HepG2 (cell line): Measurements from ENCODE around the gene CCT7. TPM values are rescaled to one million over a fixed set of nuclear protein-coding genes. Genes with fewer than 3 reads are reported as not detected.

Experiments
- BCL6 ChIP-seq: IDR thresholded peaks from 2 replicates; pipeline ENCODE4 v1.6.1; 2016; ENCODE audit warnings: missing genetic modification reagents, missing compliant biosample characterization
- FOXM1 ChIP-seq: sonication (generic); formaldehyde crosslinking; IDR thresholded peaks from 2 replicates; pipeline ENCODE4 v1.5.0; 2020; ENCODE audit warnings: missing genetic modification reagents
- HOXA3 ChIP-seq: sonication (generic); formaldehyde crosslinking; IDR thresholded peaks from 2 replicates; pipeline ENCODE4 v1.5.0; 2020; ENCODE audit warnings: missing genetic modification reagents
- KLF13 ChIP-seq: sonication (generic); formaldehyde crosslinking; IDR thresholded peaks from 2 replicates; pipeline ENCODE4 v1.4.0; 2020; ENCODE audit warnings: mild to moderate bottlenecking, missing genetic modification reagents
- MTA3 ChIP-seq: sonication (generic); formaldehyde crosslinking; IDR thresholded peaks from 2 replicates; pipeline ENCODE4 v1.4.0; 2020; ENCODE audit warnings: missing genetic modification reagents
- NFE2L1 ChIP-seq: sonication (generic); formaldehyde crosslinking; IDR thresholded peaks from 2 replicates; pipeline ENCODE4 v1.4.0; 2020; ENCODE audit warnings: missing genetic modification reagents, mild to moderate bottlenecking, borderline replicate concordance
- PAX8 ChIP-seq: sonication (generic); formaldehyde crosslinking; IDR thresholded peaks from 2 replicates; pipeline ENCODE4 v1.8.0; 2022; ENCODE audit warnings: mild to moderate bottlenecking, missing genetic modification reagents, borderline replicate concordance
- PCBP2 ChIP-seq: fragments of 200-400 bp; formaldehyde crosslinking; optimal IDR thresholded peaks from 2 replicates; pipeline ENCODE3; 2018; ENCODE audit warnings: low read length, low read depth; ENCODE audit not compliant: poor library complexity, severe bottlenecking
- SIN3A ChIP-seq: IDR thresholded peaks from 2 replicates; pipeline ENCODE4 v1.6.1; 2011; ENCODE audit warnings: low read depth, mild to moderate bottlenecking, control low read depth, low read length, borderline replicate concordance
- SSRP1 ChIP-seq: IDR thresholded peaks from 2 replicates; pipeline ENCODE4 v1.6.1; 2016; ENCODE audit warnings: control low read depth
- TP53 ChIP-seq: sonication (generic); formaldehyde crosslinking; conservative IDR thresholded peaks from 2 replicates; pipeline ENCODE4 v1.4.0; 2020; ENCODE audit warnings: missing genetic modification reagents
- U2AF1 ChIP-seq: fragments of 200-400 bp; formaldehyde crosslinking; optimal IDR thresholded peaks from 2 replicates; pipeline ENCODE3; 2017; ENCODE audit warnings: mild to moderate bottlenecking, low read depth, low read length
- ZBTB3 ChIP-seq: sonication (generic); formaldehyde crosslinking; IDR thresholded peaks from 2 replicates; pipeline ENCODE4 v1.4.0; 2020; ENCODE audit warnings: low read depth, mild to moderate bottlenecking, moderate library complexity, missing genetic modification reagents, borderline replicate concordance
- ZNF264 ChIP-seq: sonication (generic); formaldehyde crosslinking; IDR thresholded peaks from 2 replicates; pipeline ENCODE4 v1.4.0; 2020; ENCODE audit warnings: missing genetic modification reagents
- ZNF329 ChIP-seq: sonication (generic); formaldehyde crosslinking; IDR thresholded peaks from 2 replicates; pipeline ENCODE4 v1.9.0; 2021; ENCODE audit warnings: low read depth, mild to moderate bottlenecking, missing genetic modification reagents
- ZNF414 ChIP-seq: sonication (generic); formaldehyde crosslinking; IDR thresholded peaks from 2 replicates; pipeline ENCODE4 v1.5.0; 2020; ENCODE audit warnings: missing genetic modification reagents
- ZNF460 ChIP-seq: sonication (generic); formaldehyde crosslinking; IDR thresholded peaks from 2 replicates; pipeline ENCODE4 v1.5.1; 2020; ENCODE audit warnings: missing genetic modification reagents, mild to moderate bottlenecking, borderline replicate concordance
- ZNF562 ChIP-seq: sonication (generic); formaldehyde crosslinking; IDR thresholded peaks from 2 replicates; pipeline ENCODE4 v1.8.0; 2022; ENCODE audit warnings: missing genetic modification reagents, borderline replicate concordance
- ZNF720 ChIP-seq: sonication (generic); formaldehyde crosslinking; IDR thresholded peaks from 2 replicates; pipeline ENCODE4 v1.4.0; 2020; ENCODE audit warnings: missing genetic modification reagents
- polyA plus RNA-seq, 8 experiments: library from polyadenylated mRNA; depleted of rRNA in 3 of 8; stranded (reverse) in 7 of 8; unstranded in 1 of 8; fragments of >200 nt; fragmentation: Illumina TruSeq in 4 of 8; extraction: Trizol in 4 of 8; gene quantifications; 2 replicates each; pipeline versions ENCODE4 v1.2.1 to v1.2.3, GENCODE V29; 2011 to 2016; ENCODE audit warnings: low read depth in 4 of 8, missing spikeins in 1 of 8, mixed read lengths in 1 of 8; ENCODE audit not compliant: insufficient read depth in 1 of 8
- total RNA-seq, 5 experiments: library from RNA; depleted of rRNA; stranded (reverse); fragments of >200 nt; fragmentation: Illumina TruSeq; extraction: Trizol; gene quantifications; 2 replicates each; pipeline ENCODE4 v1.2.3, GENCODE V29; 2016; ENCODE audit warnings: low read depth in 1 of 5
- TF ChIP-seq, protein P1 (sequence below): sonication (generic); formaldehyde crosslinking; IDR thresholded peaks from 2 replicates; pipeline ENCODE4 v1.8.0; 2022; ENCODE audit warnings: mild to moderate bottlenecking, missing genetic modification reagents
- TF ChIP-seq, protein P2 (sequence below): sonication (generic); IDR thresholded peaks from 2 replicates; pipeline ENCODE4 v1.6.1; 2016; ENCODE audit warnings: low read depth, borderline replicate concordance
- TF ChIP-seq, protein P3 (sequence below): sonication (generic); formaldehyde crosslinking; IDR thresholded peaks from 2 replicates; pipeline ENCODE4 v1.4.0; 2020; ENCODE audit warnings: missing genetic modification reagents

Gene CCT7
- total and polyA plus RNA-seq, 2 of the 13 experiments (the other 11 are each of a cell fraction or from before 2014, with no cell fraction given): 347 to 517 TPM

DNA sequence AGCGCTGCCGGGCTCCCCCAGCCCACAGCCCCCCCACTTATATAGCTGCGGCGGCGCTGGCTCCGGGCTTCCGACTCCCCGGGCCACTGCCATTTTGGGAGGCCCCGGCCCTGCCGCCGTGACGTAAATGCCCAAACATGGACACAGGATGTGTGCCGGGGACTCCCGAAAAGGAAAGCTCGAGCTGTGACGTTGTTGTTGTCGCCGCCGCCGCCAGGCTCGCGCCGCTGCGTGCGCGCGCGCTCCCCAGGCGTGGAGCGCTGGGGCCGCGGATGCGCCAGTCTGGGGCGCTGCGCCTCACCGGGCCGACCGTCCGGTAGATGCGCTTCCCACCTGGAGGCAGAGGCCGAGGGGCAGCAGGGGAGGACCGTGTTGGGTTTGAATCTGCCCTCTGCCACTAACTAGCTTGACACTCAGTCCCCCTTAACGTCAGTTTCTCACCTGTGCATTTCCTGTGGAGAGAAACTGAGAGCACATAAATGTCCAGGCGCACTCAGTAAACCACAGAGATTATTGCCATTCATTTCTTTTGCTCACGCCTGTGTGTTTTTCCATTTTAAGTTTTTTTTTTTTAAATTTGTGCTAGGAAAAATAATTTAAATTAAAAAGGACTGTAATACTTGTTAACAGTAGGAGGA lies 59.5 kb downstream of the CCT7 start, which contains the start of gene EGR4 (continued):
- TF ChIP-seq ZNF264 (CRISPR knock-in tag) (no peak), ZNF460 (CRISPR knock-in tag) (no peak), BCL6 (CRISPR knock-in tag) (no peak), FOXM1 (CRISPR knock-in tag) (no peak), PCBP2 (no peak), TP53 (CRISPR knock-in tag) (no peak), KLF13 (CRISPR knock-in tag) (no peak), SSRP1 (CRISPR knock-in tag) (no peak), PAX8 (no peak), NFE2L1 (CRISPR knock-in tag) (no peak), ZNF720 (no peak), ZNF562 (no peak), MTA3 (no peak), ZBTB3 (CRISPR knock-in tag) (no peak), HOXA3 (CRISPR knock-in tag) (peak; percentile 81), ZNF329 (CRISPR knock-in tag) (0 out of 2 replicates have a peak, but pooled peaks have one; percentile 25), U2AF1 (no peak), SIN3A (no peak), ZNF414 (CRISPR knock-in tag) (no peak)
- TF ChIP-seq, protein P1, sequence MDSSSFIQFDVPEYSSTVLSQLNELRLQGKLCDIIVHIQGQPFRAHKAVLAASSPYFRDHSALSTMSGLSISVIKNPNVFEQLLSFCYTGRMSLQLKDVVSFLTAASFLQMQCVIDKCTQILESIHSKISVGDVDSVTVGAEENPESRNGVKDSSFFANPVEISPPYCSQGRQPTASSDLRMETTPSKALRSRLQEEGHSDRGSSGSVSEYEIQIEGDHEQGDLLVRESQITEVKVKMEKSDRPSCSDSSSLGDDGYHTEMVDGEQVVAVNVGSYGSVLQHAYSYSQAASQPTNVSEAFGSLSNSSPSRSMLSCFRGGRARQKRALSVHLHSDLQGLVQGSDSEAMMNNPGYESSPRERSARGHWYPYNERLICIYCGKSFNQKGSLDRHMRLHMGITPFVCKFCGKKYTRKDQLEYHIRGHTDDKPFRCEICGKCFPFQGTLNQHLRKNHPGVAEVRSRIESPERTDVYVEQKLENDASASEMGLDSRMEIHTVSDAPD (CRISPR knock-in tag): no peak
- TF ChIP-seq, protein P2, sequence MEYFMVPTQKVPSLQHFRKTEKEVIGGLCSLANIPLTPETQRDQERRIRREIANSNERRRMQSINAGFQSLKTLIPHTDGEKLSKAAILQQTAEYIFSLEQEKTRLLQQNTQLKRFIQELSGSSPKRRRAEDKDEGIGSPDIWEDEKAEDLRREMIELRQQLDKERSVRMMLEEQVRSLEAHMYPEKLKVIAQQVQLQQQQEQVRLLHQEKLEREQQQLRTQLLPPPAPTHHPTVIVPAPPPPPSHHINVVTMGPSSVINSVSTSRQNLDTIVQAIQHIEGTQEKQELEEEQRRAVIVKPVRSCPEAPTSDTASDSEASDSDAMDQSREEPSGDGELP: no peak
- TF ChIP-seq, protein P3, sequence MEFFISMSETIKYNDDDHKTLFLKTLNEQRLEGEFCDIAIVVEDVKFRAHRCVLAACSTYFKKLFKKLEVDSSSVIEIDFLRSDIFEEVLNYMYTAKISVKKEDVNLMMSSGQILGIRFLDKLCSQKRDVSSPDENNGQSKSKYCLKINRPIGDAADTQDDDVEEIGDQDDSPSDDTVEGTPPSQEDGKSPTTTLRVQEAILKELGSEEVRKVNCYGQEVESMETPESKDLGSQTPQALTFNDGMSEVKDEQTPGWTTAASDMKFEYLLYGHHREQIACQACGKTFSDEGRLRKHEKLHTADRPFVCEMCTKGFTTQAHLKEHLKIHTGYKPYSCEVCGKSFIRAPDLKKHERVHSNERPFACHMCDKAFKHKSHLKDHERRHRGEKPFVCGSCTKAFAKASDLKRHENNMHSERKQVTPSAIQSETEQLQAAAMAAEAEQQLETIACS (CRISPR knock-in tag): peak; percentile 90
